ENCODE results near the gene GREB1.

Gene GREB1

GRCh38 chr2:11683966-11684365 is 150.1 kb downstream of the GREB1 start:
- Histone ChIP-seq H3K4me3 (ENCODE audit: low read length) (no peak overlapping the region), H2AFZ (ENCODE audit: low read depth, low read length) (no peak overlapping the region), H3K9ac (ENCODE audit: low read length) (no peak overlapping the region), H3K27ac (ENCODE audit: low read length) (no peak overlapping the region), H3K4me1 (ENCODE audit: low read length) (peaks cover 8% of the 10 kb centered on the region), H3K27me3 (ENCODE audit: low read depth, low read length) (peaks cover 41% of the 10 kb centered on the region), H4K20me1 (ENCODE audit: insufficient read depth, low read length) (no peaks in the 10 kb centered on the region; the same call in 1 of the 2 replicates), H3K36me3 (replicated peaks; ENCODE audit: low read depth, low read length) (no peaks in the 10 kb centered on the region), H3K79me2 (ENCODE audit: low read length) (no peaks in the 10 kb centered on the region), H3K9me3 (ENCODE audit: insufficient read depth, low read length) (no peaks in the 10 kb centered on the region), H3K4me2 (ENCODE audit: low read length) (no peak overlapping the region)
- TF ChIP-seq, protein P1, sequence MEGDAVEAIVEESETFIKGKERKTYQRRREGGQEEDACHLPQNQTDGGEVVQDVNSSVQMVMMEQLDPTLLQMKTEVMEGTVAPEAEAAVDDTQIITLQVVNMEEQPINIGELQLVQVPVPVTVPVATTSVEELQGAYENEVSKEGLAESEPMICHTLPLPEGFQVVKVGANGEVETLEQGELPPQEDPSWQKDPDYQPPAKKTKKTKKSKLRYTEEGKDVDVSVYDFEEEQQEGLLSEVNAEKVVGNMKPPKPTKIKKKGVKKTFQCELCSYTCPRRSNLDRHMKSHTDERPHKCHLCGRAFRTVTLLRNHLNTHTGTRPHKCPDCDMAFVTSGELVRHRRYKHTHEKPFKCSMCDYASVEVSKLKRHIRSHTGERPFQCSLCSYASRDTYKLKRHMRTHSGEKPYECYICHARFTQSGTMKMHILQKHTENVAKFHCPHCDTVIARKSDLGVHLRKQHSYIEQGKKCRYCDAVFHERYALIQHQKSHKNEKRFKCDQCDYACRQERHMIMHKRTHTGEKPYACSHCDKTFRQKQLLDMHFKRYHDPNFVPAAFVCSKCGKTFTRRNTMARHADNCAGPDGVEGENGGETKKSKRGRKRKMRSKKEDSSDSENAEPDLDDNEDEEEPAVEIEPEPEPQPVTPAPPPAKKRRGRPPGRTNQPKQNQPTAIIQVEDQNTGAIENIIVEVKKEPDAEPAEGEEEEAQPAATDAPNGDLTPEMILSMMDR (IDR thresholded peaks at IDR 0.05; ENCODE audit: low read depth, low read length), result no peak
- no peak for TF ChIP-seq EZH2phosphoT487 (IDR thresholded peaks at IDR 0.05; ENCODE audit: low read depth)

- no peak overlapping the region for H3K4me3 ChIP-seq (ENCODE audit: low read length)
- no peak for TF ChIP-seq EZH2phosphoT487 (IDR thresholded peaks at IDR 0.05; ENCODE audit: low read depth)
- TF ChIP-seq, protein P1 (IDR thresholded peaks at IDR 0.05; ENCODE audit: low read depth, low read length), result no peak
- H3K27me3 ChIP-seq (ENCODE audit: low read depth, low read length), result peaks cover 41% of the 10 kb centered on the region
- no peak overlapping the region for H3K27ac ChIP-seq (ENCODE audit: low read length)
- H3K4me2 ChIP-seq (ENCODE audit: low read length), result no peak overlapping the region
- peaks cover 10% of the 10 kb centered on the region for H3K4me1 ChIP-seq (ENCODE audit: low read length)
- no peak overlapping the region for H2AFZ ChIP-seq (ENCODE audit: low read depth, low read length)
- H4K20me1 ChIP-seq (ENCODE audit: insufficient read depth, low read length), result no peaks in the 10 kb centered on the region; the same call in 1 of the 2 replicates
- no peaks in the 10 kb centered on the region for H3K9me3 ChIP-seq (ENCODE audit: insufficient read depth, low read length)
- H3K36me3 ChIP-seq (replicated peaks; ENCODE audit: low read depth, low read length), result no peaks in the 10 kb centered on the region
- no peaks in the 10 kb centered on the region for H3K79me2 ChIP-seq (ENCODE audit: low read length)
- no peak overlapping the region for H3K9ac ChIP-seq (ENCODE audit: low read length)
Measured at GRCh38 chr2:11684894-11685460, 151.1 kb downstream of the GREB1 start.

DNA sequence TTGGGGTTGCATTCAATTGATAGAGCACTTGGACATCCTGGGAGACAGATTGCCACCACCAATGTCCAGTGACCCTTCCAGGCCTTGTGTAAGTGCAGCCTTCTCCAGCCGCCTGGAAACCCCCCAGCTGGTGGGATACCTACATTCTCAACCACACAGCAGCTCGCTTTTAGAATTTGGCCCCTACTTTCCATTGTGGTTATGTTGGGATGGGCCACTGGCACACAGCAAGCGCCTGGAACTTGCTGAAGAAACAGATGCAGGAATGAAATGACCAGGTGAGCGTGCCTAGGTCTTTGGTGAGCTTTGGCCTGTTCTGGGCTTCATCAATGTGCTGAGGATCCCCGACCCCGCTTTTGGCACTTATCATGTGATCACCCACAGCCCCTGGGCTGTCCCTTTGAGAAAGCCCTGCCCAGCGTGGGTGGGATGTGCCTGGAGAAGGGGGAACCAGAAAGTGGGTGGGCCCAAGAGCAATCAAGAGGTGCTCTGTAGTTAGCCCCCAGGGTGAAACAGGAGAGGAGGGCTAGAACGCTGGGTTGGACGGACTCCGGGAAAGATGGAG is 152.1 kb downstream of the GREB1 start:
- Histone ChIP-seq H3K36me3 (replicated peaks; ENCODE audit: low read depth, low read length) (no peaks in the 10 kb centered on the region), H3K4me2 (ENCODE audit: low read length) (no peak overlapping the region), H3K79me2 (ENCODE audit: low read length) (no peaks in the 10 kb centered on the region), H3K4me3 (ENCODE audit: low read length) (no peak overlapping the region), H2AFZ (ENCODE audit: low read depth, low read length) (no peak overlapping the region), H3K27ac (ENCODE audit: low read length) (no peak overlapping the region), H3K9ac (ENCODE audit: low read length) (no peak overlapping the region), H3K27me3 (ENCODE audit: low read depth, low read length) (peaks cover 41% of the 10 kb centered on the region), H4K20me1 (ENCODE audit: insufficient read depth, low read length) (no peaks in the 10 kb centered on the region; the same call in 1 of the 2 replicates), H3K9me3 (ENCODE audit: insufficient read depth, low read length) (no peaks in the 10 kb centered on the region), H3K4me1 (ENCODE audit: low read length) (peaks cover 10% of the 10 kb centered on the region)
- TF ChIP-seq, protein P1 (IDR thresholded peaks at IDR 0.05; ENCODE audit: low read depth, low read length), result no peak
- TF ChIP-seq EZH2phosphoT487 (IDR thresholded peaks at IDR 0.05; ENCODE audit: low read depth), result no peak

DNA sequence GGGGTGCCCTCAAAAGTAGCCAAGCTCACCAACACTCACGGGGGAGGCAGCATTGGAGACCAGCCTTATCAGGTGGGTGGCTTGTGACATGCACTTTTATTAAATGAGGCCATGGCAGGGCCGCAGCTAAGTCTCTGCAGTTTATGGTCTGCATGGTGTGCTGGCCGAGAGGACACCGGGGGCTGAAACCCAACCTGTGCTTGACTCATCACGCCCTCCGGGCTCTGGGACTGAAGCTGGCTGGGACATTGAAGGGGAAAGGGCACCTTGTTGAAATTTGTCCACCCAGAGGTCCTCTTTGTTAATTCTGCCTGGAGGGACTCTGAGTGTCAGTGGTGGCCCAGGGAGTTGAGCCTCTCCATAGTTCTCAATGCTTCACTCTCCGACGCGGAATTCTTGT is 153.9 kb downstream of the GREB1 start:
- Histone ChIP-seq H3K27me3 (ENCODE audit: low read depth, low read length) (peaks cover 38% of the 10 kb centered on the region), H3K9me3 (ENCODE audit: insufficient read depth, low read length) (no peaks in the 10 kb centered on the region), H4K20me1 (ENCODE audit: insufficient read depth, low read length) (no peaks in the 10 kb centered on the region; the same call in 1 of the 2 replicates), H3K4me3 (ENCODE audit: low read length) (no peak overlapping the region), H3K27ac (ENCODE audit: low read length) (no peak overlapping the region), H3K36me3 (replicated peaks; ENCODE audit: low read depth, low read length) (no peaks in the 10 kb centered on the region), H3K79me2 (ENCODE audit: low read length) (no peaks in the 10 kb centered on the region), H3K4me1 (ENCODE audit: low read length) (peaks cover 10% of the 10 kb centered on the region), H2AFZ (ENCODE audit: low read depth, low read length) (peak overlapping the region; percentile 84; the same call in 1 of the 2 replicates), H3K4me2 (ENCODE audit: low read length) (peak overlapping the region; percentile 93; the same call in 1 of the 2 replicates), H3K9ac (ENCODE audit: low read length) (no peak overlapping the region)
- TF ChIP-seq, protein P1 (IDR thresholded peaks at IDR 0.05; ENCODE audit: low read depth, low read length), result no peak
- TF ChIP-seq EZH2phosphoT487 (IDR thresholded peaks at IDR 0.05; ENCODE audit: low read depth), result no peak

Measured in OCI-LY3 (cell line).